GM21717 (cell line): Measurements from ENCODE around the gene PHACTR3.

Source experiments
- ATAC-seq: cut with Tn5 transposase; IDR thresholded peaks from one replicate; pipeline ENCODE4 v1.9.1; 2021; ENCODE audit warnings: mild to moderate bottlenecking, moderate library complexity; ENCODE audit not compliant: unreplicated experiment

PHACTR3 gene

DNA sequence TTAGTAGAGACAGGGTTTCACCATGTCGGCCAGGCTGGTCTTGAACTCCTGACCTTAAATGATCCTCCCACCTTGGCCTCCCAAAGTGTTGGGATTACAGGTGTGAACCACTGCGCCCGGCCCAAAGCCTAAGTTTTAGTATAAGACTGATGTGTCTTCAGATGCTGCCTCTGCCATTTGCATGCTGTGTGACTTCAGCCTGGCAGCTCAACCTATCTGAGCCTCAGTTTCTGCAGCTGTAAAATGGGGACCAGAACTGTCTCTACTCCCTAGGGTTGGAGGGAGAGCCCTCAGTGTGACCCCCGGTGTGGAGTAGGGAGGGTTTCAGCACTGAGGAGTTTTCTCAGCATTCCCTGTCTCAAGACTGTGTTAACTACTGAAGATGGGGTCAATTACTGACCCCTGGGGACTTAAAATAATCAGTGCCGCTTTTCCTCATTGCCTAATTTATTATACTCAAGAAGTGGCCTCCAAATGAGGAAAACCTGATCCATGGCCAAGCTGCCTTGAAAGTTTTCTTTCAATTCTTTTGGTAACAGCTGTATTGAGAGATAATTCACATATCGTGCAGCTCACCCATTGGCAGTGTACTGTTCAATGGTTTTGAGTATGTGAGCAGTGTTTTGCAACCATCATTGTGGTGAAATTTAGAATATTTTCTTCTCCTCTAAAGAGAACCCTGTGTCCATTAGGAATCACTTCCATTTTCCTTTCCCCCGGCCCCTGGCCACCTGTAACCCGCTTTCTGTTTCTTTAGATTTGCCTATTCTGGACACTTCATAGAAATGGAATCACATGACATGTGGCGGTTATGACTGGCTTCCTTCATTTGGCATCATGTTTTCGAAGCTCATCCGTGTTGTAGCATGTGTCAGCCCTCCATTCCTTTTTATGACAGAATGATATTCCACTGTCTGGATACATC, 64.8 kb downstream of the PHACTR3 start:
- ATAC-seq: no peak

DNA sequence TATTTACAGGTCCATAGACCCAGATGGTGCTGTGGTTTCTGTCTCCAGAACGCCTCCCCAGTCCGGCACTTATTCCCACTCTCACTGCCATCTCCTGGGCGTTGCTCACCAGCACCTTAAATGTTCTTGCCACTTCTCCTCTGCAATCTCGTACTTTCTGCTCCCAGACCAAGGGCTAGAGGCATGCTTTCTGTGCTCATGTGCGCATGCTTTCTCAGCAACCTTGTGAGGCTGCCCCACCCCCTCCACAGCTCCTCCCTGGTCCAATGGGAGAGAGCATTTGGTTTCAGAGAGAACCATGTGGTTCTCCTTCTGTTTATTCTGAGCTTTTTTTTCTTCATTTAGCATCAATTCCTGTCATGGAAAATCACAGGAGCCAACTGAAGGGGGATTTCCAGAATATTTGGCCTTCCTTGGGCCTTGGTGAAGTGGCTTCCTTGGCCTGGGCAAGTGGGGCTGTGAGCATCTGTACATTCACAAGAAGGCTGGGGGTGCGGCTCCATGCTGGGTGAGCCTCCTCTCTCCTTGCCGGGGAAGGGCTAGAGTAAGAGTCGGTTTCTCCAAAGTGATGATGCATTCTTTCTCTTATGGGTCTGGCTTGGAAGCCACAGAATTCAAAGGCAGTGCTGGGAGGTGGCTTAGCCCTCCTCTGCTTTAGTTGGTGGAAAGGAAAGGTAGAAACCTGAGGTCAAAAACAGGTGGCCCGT, 66.6 kb downstream of the PHACTR3 start:
- ATAC-seq: no peak

DNA sequence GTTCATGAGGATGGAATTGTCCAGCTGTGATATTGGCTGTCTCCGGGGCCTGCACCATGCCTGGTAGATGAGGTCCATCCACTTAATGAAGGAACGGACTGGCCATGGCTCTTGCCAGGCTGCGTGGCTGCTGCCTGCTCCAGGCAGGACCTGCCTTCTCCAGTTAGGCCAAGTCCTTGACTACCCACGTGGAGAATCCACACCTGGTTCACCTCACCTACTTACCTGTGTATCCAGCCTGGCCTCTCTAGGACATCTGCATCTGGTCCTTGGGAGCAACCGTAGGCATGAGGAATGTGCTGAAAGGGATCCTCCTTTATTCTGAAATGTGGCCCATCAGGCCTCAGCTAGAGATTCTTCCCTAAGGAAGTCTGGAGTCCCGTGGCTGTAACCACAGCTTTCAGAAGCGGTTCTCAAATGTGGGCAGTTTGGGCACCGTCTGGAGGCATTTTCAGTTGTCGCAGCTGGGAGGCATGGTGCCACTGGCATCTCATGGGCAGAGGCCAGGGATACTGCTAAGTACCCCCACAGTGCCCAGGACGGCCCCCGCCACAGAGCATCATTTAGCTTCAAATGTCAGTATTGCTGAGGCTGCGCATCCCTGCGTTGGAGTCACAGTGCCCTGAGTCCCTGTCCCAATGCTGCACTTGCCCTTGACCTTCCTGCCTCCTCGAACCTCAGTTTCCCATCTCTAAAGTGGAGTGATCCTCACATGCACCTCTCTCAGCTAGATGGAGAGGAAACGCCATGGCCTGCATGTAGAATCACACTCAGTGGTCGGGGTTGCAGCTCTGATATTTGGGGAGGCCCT, 67.5 kb downstream of the PHACTR3 start:
- no peak for ATAC-seq

DNA sequence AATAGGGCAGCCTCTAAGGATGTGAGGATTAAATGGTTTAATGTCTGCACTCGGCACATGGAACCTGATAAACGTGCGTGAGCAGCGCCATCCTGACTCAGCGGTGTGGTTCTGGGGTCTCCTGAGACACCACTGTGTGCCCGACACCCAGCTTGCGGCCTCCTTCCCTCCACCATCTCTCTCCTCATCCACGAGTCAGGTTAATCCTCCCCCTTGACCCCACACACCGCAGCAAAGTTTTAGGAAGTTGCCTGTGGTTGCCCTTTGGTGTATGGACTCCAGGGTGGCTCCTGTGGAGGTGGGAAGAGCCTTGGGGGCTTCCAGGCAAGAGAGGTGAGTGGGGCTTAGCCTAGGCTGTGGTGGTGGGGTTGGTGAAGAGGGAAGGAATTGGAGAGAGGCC, 68.2 kb downstream of the PHACTR3 start:
- no peak for ATAC-seq

DNA sequence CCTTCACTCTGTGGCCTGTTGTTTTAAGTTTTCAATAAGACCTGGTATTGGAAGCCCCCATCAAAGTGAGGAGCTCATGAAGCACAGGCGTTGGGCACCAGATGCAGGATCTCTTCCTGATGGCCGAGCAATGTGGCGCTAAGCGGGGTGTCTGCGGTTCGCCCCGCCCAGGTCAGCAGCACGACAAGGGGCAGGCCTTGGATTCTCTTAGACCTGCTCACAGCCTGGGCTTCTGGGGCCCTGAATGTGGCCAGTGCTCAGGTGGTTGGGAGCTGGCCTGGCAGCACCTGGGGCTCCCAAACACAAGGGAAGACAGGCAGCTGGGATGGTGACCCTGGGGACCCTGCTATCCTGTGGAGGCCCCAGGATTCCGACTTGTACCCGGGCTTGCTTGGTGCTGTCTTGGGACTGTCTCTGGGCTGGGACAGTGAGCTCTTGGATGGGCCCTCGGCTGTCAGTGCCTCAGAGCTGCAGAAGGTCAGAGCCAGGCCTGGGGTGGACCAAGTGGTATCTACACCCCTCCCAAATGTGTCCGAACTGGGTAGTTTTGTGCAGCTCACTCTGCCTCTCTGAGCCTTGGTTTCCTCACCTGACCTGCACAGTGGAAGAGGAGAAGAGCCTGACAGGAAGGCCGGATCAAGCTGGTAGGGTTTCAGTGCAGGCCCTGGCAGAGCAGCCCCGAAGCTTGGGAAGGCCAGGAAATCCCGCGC, 69.1 kb downstream of the PHACTR3 start:
- ATAC-seq: no peak

DNA sequence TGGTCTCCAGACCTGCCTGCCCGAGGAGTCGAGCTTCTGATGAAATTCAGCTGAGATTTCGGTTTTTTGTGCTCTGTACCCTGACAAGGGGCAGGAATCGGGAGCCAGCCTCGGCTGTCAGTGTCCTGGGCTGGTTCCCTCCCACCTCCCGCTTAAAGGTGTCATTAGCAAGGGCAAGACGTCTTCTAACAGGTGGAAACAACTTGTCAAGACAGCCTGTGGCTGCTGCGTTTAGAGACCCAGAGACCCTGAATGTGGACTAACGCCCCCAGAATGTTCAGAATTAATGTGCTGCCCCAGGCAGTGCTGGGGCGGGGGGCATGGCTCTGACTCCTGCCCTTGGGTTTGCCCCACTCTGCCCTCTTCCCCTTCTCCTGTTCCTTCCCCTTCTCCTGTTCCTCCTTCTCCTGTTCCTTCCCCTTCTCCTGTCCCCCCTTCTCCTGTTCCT, 69.7 kb downstream of the PHACTR3 start:
- no peak for ATAC-seq

DNA sequence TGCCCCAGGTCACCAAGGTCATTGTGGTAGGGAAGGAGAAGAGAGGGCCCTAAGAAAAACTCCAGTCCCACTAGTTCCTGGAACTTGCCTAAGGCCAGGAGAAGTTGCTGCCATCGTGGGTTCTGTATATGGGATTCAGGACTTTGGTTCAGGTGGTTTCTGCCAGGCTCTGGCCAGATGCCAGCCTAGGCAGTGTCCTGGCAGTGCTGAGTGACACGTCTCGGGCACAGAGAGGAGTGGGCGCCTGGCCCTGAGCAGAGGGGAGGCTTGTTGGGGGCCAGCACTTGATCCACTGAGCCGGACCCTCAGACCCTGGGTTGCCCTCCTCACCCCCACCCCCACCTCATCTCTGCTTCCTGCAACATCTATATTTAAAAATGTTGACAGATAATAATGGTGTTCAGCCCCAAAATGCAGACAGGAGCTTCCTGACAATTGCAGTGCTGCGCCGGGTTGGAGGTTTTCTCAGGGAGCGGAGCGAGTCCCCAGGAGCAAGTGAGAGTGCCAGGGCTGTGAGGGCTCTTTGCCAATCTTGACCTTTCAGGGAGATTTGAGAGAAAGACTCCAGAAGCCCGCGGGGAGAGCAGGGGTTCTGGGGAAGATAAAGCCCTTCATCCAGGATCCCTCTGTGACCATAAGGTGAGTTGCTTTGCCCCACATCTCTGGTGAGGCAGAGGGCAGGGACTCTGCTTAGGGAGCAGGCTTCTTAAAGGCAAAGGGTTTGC, 71.9 kb downstream of the PHACTR3 start:
- no peak for ATAC-seq

DNA sequence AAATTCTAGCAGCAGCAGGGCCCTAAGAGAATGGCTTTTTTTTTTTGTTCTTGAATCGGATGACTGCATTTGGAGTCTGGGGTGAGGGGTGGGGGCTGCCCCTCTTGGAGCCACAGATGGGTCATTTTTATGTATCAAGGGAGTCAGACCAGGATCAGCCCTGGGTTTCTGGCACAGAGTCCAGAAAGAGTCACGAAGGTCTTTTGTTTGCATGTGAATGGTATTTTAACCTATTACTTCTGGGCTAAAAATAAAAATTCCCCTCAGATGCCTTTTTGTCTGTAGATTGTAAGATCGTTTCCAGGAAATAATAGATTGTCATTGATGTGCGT, 72.5 kb downstream of the PHACTR3 start:
- no peak for ATAC-seq

DNA sequence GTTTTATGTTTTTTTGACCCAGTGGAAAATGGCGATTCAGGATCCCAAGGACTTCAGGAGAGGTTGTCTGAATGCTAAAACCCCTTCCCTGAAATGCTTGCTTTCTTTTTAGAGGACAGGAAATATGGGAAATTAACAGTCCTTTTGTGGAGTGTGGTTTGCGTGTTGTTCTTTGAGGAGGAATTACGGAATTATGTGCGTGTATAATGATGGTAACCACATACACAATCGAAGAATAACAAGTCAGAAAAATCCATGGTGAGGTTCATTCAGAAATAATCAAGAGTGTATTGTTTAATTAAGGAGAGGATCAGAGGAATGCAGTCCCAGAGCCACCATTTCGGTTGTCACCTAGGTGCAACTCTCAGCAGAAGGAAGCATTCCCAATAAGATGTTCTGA, 73.2 kb downstream of the PHACTR3 start:
- ATAC-seq: no peak

DNA sequence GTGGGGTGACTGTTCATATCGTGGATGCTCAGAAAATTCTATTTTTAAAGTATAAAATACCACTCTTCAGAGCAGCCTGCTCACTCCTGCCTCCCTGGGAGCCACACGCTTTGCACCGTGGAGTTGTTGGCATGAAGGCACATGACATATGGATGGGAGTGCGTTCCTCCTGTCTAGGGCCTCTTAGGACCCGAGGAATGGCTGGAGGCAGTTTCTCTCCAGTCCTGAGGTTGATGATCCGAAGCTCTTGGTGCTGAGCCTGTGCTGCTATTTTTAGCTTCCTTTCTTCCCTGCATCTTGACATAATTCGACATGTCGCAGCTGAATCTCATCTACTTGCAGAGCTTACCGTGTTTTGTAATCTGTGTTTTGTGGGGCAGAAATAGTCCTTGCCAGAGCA, 73.9 kb downstream of the PHACTR3 start:
- no peak for ATAC-seq

DNA sequence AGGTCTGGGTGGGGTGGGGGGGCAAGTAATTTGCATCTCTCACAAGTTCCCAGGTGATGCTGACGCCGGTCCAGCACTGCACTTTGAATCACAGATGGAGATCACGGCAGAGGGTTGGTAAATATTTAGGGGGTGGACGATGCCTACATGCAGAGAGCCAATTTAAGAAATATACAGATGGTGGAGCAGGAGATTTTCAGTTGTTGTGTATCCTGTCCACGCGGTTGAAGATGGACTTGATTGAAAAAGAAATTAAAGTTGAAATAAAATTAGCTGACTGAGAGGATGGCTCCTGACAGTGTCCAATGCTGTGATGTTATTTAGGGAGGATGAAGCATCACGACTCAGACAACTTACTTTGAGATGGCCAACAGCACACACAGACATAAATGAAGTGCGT, 74.6 kb downstream of the PHACTR3 start:
- ATAC-seq: no peak

DNA sequence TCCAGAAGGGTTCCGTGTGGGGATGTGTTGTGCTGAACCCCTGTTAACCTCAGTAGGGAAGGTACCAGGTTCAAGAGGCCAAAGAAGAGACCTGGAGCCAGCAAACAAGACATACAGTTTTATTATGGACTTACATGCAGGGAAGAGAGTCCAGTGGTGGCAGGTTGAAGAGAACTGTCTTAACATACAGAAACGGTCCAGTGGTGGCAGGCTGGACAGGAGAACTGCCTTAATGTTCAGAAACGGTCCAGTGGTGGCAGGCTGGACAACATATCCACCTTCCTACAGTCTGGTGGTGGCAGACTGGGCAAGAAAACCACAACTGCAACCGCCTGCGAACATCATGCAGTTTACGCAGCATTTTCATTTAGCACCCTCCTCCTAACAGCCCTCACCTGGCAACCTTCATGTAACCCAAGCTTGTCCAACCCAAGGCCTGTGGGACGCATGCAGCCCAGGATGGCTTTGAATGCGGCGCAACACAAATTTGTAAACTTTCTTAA, 75.9 kb downstream of the PHACTR3 start:
- no peak for ATAC-seq

DNA sequence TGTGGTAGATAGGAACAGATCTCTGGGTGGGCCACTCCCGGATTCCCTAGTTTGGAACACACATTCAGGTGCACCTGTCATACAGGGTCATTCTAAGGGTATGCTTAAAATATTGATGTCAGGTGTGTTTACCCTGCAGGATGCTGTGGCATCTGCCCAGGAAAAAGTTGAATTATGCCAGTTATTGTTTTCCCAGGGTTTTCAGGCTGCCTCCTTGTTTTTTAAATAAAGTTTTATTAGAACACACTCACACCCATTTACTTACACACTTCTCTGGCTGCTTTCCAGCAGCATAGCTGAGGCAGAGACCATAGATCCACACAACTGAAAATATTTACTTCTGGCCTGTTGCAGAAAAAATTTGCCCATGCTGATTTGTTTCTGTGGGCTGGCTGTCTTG, 76.5 kb downstream of the PHACTR3 start:
- ATAC-seq: no peak

DNA sequence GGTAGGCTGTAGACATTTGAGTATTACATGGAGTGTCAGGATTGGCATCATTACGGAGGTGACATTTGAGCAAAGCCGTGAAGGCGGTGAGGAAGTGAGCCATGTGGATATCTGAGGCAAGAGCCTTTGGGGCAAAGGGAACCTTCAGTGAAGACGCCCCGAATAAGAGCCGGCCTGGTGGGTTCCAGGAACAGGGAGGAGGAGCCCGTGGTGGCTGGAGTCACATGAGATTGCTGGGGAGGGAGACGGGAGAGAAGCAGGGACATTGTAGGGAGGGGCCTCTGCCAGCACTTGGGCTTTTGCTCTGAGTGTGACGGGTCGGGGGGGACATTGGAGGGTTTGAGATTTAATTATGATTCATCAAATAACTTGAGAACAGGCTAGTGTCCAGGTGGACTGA, 78.3 kb downstream of the PHACTR3 start:
- no peak for ATAC-seq

DNA sequence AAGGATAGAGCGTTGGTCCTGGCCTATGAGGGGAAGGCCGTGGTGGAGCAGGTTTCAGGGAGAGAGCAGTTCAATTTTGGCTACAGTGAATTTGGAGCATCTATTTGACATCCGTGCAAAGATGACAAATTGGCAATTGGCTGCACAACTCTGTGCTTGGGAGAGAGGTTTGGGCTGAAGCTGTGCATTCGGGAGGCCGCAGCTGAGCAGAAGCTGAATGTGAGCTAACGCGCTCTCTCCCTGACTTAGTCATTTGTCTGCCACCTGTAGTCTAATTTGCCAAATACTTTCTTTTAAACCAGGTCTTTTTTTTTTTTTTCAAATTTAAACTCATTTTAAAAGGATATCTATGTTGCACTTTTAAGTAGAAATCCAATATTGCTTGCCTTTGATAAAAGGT, 78.8 kb downstream of the PHACTR3 start:
- ATAC-seq: no peak

DNA sequence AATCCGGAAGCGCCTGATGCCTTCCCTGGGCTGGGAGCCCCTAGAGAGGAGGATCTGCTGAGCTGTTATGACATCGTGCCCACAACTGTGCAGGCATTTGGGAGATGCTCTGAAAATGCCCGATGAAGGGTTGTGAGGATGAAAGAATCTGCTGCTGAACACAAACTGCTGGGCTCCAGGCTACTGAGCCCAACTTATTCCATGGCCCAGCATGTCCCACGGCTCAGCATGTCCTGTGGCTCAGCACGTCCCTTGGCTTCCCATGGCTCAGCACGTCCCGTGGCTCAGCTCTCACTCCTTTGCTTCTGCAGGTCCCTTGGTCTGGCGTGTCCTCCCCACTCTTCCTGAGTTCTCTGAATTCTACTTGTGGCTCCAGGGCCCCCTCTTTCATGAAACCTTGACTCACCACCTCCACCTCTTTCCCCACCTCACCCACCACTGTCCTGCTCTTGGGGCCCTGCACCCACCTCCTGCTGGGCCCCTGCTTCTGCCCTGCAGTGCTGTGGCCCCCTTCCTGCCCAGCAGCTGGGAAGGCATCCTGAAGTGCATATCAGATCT, 80.4 kb downstream of the PHACTR3 start:
- no peak for ATAC-seq

DNA sequence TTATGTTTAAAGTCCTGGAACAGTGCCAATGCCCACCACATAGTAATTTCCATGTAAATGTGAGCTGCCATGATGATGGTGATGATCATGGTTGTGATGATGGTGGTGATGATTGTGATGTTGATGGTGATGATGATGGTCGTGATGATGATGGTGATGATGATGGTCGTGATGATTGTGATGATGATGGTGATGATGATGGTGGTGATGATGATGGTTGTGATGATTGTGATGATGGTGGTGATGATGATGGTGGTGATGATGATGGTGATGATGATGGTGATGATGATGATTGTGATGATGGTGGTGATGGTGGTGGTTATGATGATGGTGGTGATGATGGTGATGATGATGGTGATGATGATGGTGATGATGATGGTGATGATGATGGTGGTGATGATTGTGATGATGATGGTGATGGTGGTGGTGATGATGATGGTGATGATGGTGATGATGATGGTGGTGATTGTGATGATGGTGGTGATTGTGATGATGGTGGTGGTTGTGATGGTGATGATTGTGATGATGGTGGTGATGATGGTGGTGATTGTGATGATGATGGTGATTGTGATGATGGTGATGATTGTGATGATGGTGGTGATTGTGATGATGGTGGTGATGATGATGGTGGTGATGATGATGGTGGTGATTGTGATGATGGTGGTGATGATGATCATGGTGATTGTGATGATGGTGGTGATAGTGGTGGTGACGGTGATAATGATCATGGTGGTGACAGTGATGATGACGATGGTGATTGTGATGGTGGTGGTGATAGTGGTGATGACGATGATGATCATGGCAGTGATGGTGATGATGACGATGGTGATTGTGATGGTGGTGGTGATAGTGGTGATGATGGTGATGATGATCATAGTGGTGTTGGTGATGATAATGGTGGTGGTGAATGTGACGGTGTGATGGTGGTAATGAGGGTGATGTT, 82.3 kb downstream of the PHACTR3 start:
- no peak for ATAC-seq

DNA sequence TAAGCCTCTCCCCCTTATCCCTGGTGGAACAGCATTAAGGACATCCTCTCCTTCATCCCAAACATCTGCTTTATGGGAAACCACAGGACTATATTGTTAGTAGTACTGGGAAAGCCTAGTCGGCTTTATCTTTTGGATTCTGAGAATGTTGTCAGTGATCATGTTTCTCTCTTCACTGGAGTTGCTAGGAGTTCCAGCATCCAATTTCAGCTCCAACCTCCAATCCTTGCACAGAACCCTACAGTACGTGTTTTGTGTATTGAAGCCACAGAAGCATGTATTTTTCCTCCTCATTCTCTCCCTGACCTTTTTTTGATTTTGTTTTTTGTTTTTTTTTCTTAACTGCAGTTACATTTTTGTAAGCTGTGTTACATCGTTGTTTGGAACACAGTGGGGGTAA, 84.0 kb downstream of the PHACTR3 start:
- ATAC-seq: no peak

DNA sequence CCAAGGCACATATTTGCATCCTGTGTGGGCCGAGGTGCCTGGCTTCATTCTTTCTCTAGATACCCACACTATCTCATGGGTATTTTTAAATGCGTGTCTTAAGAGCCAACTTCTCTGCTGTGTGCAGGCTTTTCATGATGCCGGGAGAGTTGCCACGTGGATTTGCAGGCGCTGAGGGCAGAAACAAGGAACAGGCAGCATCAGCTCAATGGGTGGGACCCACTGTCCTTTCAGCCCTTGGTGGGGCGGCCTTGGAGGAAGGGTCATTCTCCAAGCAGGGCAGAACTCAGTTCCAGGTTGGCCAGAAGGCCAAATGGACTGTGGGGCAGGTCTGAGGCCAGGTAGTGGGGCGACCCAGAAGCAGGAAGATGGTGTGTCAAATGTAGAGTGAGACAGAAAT, 84.7 kb downstream of the PHACTR3 start:
- no peak for ATAC-seq
